Calu3 (cell line): ENCODE data around the gene KRTAP10-12. TPM values are rescaled to one million over a fixed set of nuclear protein-coding genes. Genes with fewer than 3 reads are reported as not detected.

Experiments used
- BruUV-seq: library from RNA; stranded (reverse); fragments of 400-500 nt; replicated peaks from 2 replicates; lab custom pipeline; 2021; lab: Mats Ljungman, UMichigan
- CTCF ChIA-PET: fragments of 300-600 bp; sonication (Branson Sonifier 250); formaldehyde crosslinking; loops from one replicate; lab custom pipeline; 2022; ENCODE audit warnings: antibody characterized with exemption; lab: Charles Lee
- DNase-seq: peaks from one replicate; pipeline ENCODE4 v3.0.0; 2022
- H3K27ac Mint-ChIP-seq: one replicate; pipeline ENCODE4 v1.8.0; 2022; ENCODE audit warnings: mixed read lengths; ENCODE audit not compliant: unreplicated experiment
- H3K27me3 Mint-ChIP-seq: one replicate; pipeline ENCODE4 v1.8.0; 2022; ENCODE audit warnings: mixed read lengths; ENCODE audit not compliant: unreplicated experiment
- H3K36me3 Mint-ChIP-seq: one replicate; pipeline ENCODE4 v1.8.0; 2022; ENCODE audit warnings: mild to moderate bottlenecking, moderate library complexity, mixed read lengths; ENCODE audit not compliant: insufficient read depth, unreplicated experiment
- H3K4me1 Mint-ChIP-seq: one replicate; pipeline ENCODE4 v1.8.0; 2022; ENCODE audit warnings: mild to moderate bottlenecking, low read depth, mixed read lengths; ENCODE audit not compliant: unreplicated experiment
- H3K4me3 Mint-ChIP-seq: one replicate; pipeline ENCODE4 v1.8.0; 2022; ENCODE audit warnings: mild to moderate bottlenecking, low read depth, moderate library complexity, mixed read lengths; ENCODE audit not compliant: unreplicated experiment
- H3K9me3 Mint-ChIP-seq: one replicate; pipeline ENCODE4 v1.8.0; 2022; ENCODE audit warnings: low read depth, mixed read lengths; ENCODE audit not compliant: unreplicated experiment
- CTCF ChIP-seq: fragments of 200-600 bp; IDR thresholded peaks from one replicate; pipeline ENCODE4 v1.8.0; 2022; ENCODE audit warnings: antibody characterized with exemption; ENCODE audit not compliant: unreplicated experiment
- intact Hi-C: fragments of 100-400 bp; cut with micrococcal nuclease; formaldehyde crosslinking; loops from one replicate; pipeline ENCODE4 v1.10.0; 2022; ENCODE audit not compliant: unreplicated experiment
- total RNA-seq: library from RNA; stranded (reverse); gene quantifications from 2 replicates; pipeline ENCODE4 v1.2.3, GENCODE V29; 2022

Gene KRTAP10-12
- total RNA-seq, 1 experiment from 2014 or later, result not detected

DNA sequence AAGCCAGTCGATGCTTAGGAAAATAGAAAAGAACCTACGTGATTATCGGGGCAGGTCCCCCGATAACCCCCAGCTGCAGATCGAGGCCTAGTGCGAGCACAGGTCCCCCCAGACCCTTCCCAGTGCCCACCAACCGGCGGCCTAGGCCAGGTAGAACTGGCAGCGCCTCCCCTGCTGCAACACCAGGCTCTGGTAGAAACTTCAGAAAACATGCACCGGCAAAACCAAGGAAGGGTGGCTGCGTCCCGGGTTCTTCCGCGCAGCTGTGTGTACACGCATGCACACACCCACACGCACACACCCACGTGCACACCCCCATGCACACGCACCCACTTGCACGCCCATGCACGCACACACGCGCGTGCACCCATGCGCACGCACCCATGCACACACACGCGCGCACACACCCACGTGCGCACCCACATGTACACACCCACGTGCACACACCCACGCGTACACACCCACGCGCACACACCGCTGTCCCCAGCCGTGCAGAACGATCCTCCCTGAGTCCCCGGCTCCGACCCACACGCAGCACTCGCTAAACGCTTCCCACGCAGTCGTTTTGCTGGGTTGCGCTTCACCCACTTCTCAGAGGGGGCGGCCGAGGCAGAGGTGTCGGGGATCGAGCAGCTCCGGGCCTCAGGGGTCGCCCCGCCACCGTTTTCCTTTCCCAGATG lies 9.2 kb downstream of the KRTAP10-12 start:
- H3K27me3 Mint-ChIP-seq, result peaks cover 86% of the 10 kb centered on the region
- H3K36me3 Mint-ChIP-seq, result no peaks in the 10 kb centered on the region
- peaks cover 3% of the 10 kb centered on the region for H3K9me3 Mint-ChIP-seq
- DNase-seq, result no peak
- CTCF ChIA-PET, result no interaction called here
- TF ChIP-seq CTCF, result no peak
- H3K4me3 Mint-ChIP-seq, result no peak overlapping the region
- no TSS peak for BruUV-seq
- intact Hi-C loops, result no loop called here
- H3K4me1 Mint-ChIP-seq, result no peaks in the 10 kb centered on the region
- H3K27ac Mint-ChIP-seq, result no peak overlapping the region

GRCh38 chr21:44706706-44707581 lies 10.0 kb downstream of the KRTAP10-12 start:
- Mint-ChIP-seq H3K4me1 (no peaks in the 10 kb centered on the region), H3K36me3 (no peaks in the 10 kb centered on the region), H3K4me3 (no peak overlapping the region), H3K27me3 (peaks cover 86% of the 10 kb centered on the region), H3K9me3 (peaks cover 3% of the 10 kb centered on the region), H3K27ac (no peak overlapping the region)
- no peak for TF ChIP-seq CTCF
- intact Hi-C loops, result no loop called here
- BruUV-seq, result no TSS peak
- CTCF ChIA-PET, result no interaction called here
- no peak for DNase-seq

- H3K4me1 Mint-ChIP-seq, result no peaks in the 10 kb centered on the region
- TF ChIP-seq CTCF, result no peak
- DNase-seq, result no peak
- no TSS peak for BruUV-seq
- H3K36me3 Mint-ChIP-seq, result no peaks in the 10 kb centered on the region
- H3K4me3 Mint-ChIP-seq, result no peak overlapping the region
- H3K27ac Mint-ChIP-seq, result no peak overlapping the region
- H3K27me3 Mint-ChIP-seq, result peaks cover 86% of the 10 kb centered on the region
- intact Hi-C loops, result no loop called here
- H3K9me3 Mint-ChIP-seq, result peaks cover 3% of the 10 kb centered on the region
- CTCF ChIA-PET, result interaction anchor here (0.6 kb wide), 1 partner anchor 1780 kb away, joined by 3 read pairs; no protein-coding TSS in a partner anchor
These were observed 11.4 kb downstream of the KRTAP10-12 start for GRCh38 chr21:44708213-44708865.

DNA sequence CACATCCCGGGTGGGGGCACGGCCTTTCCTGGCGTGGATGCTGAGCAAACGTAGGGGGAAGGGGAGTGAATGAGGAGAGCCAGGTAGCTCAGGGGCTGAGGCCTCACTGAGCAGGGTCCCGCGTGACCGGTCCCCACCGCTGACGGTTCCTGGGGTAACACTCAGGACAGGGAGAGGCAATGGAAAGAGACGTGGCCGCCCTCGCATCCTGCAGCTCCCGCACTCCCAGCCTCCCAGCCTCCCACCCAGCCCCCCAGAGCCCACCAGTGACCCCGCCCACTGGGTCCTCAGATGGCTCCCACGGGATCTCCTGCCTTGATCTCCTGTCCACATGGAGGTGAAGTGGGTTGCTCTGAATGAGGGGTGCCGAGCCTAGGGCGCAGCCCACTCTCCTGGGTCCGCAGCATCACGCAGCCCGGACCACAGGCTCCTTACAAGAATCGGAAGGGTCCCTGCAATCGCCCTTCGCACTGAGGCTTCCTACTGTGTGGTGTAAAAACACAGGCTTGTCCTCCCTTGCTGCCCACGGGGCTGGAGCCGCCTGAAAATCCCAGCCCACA lies 12.0 kb downstream of the KRTAP10-12 start:
- no peaks in the 10 kb centered on the region for H3K36me3 Mint-ChIP-seq
- intact Hi-C loops, result no loop called here
- H3K4me3 Mint-ChIP-seq, result no peak overlapping the region
- no peak overlapping the region for H3K27ac Mint-ChIP-seq
- BruUV-seq, result no TSS peak
- TF ChIP-seq CTCF, result no peak
- no peaks in the 10 kb centered on the region for H3K4me1 Mint-ChIP-seq
- peaks cover 3% of the 10 kb centered on the region for H3K9me3 Mint-ChIP-seq
- H3K27me3 Mint-ChIP-seq, result peaks cover 86% of the 10 kb centered on the region
- no peak for DNase-seq
- CTCF ChIA-PET, result no interaction called here
